ENCODE data around the gene TEX12.

GRCh38 chr11:112161012-112161411 lies 6.2 kb upstream of the TEX12 start:
- TF ChIP-seq CTCF (IDR thresholded peaks at IDR 0.05; ENCODE audit: low read depth, low read length, poor library complexity, severe bottlenecking) (no peak), EZH2phosphoT487 (IDR thresholded peaks at IDR 0.05; ENCODE audit: borderline replicate concordance, low read length) (no peak)

All from DOHH2 (cell line).